Suprapubic skin (tissue), 4 donors: ENCODE measurements around the gene NR2F1-AS1.

Experiments used
- CTCF ChIP-seq, 2 donors: fragments of 200-600 bp in 1 of 2; fragments of 450-650 bp in 1 of 2; sonication (generic) in 1 of 2; IDR thresholded peaks; one replicate each; pipeline ENCODE4 v1.5.1; 2016 to 2019; ENCODE audit warnings: antibody characterized with exemption in 2 of 2, mild to moderate bottlenecking in 1 of 2, moderate library complexity in 1 of 2
- EP300 ChIP-seq: sonication (generic); formaldehyde crosslinking; IDR thresholded peaks from one replicate; pipeline ENCODE4 v1.6.1; 2017; ENCODE audit warnings: antibody characterized with exemption
- POLR2A ChIP-seq, 2 donors: fragments of 450-650 bp; IDR thresholded peaks; one replicate each; pipeline ENCODE4 v1.6.1; 2017; ENCODE audit warnings: antibody characterized with exemption in 2 of 2, mild to moderate bottlenecking in 2 of 2, moderate library complexity in 2 of 2
- POLR2AphosphoS5 ChIP-seq, 3 donors: sonication (generic); formaldehyde crosslinking; IDR thresholded peaks; one replicate each; pipeline ENCODE4 v1.6.1; 2017; ENCODE audit warnings: antibody characterized with exemption in 3 of 3

- TF ChIP-seq CTCF (IDR thresholded peaks at IDR 0.05) (no peak), POLR2A (IDR thresholded peaks at IDR 0.05) (no peak), EP300 (no peak), POLR2AphosphoS5 (IDR thresholded peaks at IDR 0.05) (no peak)
These were observed 165.2 kb downstream of the NR2F1-AS1 start for GRCh38 chr5:93415819-93416218.
